ENCODE data around the gene CD247.

The CD247 gene

GRCh38 chr1:167499664-167500101, 18.6 kb downstream of the CD247 start:
- no peak for TF ChIP-seq CTCF (IDR thresholded peaks at IDR 0.05; ENCODE audit: borderline replicate concordance, control extremely low read depth, extremely low read depth, insufficient read depth, missing control alignments)
- in situ Hi-C loops (cut with MboI; ENCODE audit: low sequenced_read_pairs, unreplicated experiment), result no loop called here
- peak; percentile 74 for DNase-seq (ENCODE audit: low spot score)

GRCh38 chr1:167499106-167499505, 19.2 kb downstream of the CD247 start:
- TF ChIP-seq CTCF (IDR thresholded peaks at IDR 0.05; ENCODE audit: borderline replicate concordance, control extremely low read depth, extremely low read depth, insufficient read depth, missing control alignments), result no peak
- in situ Hi-C loops (cut with MboI; ENCODE audit: low sequenced_read_pairs, unreplicated experiment), result no loop called here
- no peak for DNase-seq (ENCODE audit: low spot score)

GRCh38 chr1:167496797-167497619, 21.3 kb downstream of the CD247 start:
- no peak for DNase-seq (ENCODE audit: low spot score)

GRCh38 chr1:167493372-167493771, 25.0 kb downstream of the CD247 start:
- DNase-seq (ENCODE audit: low spot score), result no peak
- in situ Hi-C loops (cut with MboI; ENCODE audit: low sequenced_read_pairs, unreplicated experiment), result no loop called here
- TF ChIP-seq CTCF (IDR thresholded peaks at IDR 0.05; ENCODE audit: borderline replicate concordance, control extremely low read depth, extremely low read depth, insufficient read depth, missing control alignments), result no peak

More at GRCh38 chr1:167496797-167497619, 21.3 kb downstream of the CD247 start:
- no peak for TF ChIP-seq CTCF (IDR thresholded peaks at IDR 0.05; ENCODE audit: borderline replicate concordance, control extremely low read depth, extremely low read depth, insufficient read depth, missing control alignments)
- in situ Hi-C loops (cut with MboI; ENCODE audit: low sequenced_read_pairs, unreplicated experiment), result no loop called here

- TF ChIP-seq CTCF (IDR thresholded peaks at IDR 0.05; ENCODE audit: borderline replicate concordance, control extremely low read depth, extremely low read depth, insufficient read depth, missing control alignments), result no peak
- in situ Hi-C loops (cut with MboI; ENCODE audit: low sequenced_read_pairs, unreplicated experiment), result no loop called here
- no peak for DNase-seq (ENCODE audit: low spot score)
These were observed 25.8 kb downstream of the CD247 start for GRCh38 chr1:167492481-167492910.

GRCh38 chr1:167491586-167492461, 26.5 kb downstream of the CD247 start:
- TF ChIP-seq CTCF (IDR thresholded peaks at IDR 0.05; ENCODE audit: borderline replicate concordance, control extremely low read depth, extremely low read depth, insufficient read depth, missing control alignments), result no peak
- no peak for DNase-seq (ENCODE audit: low spot score)
- in situ Hi-C loops (cut with MboI; ENCODE audit: low sequenced_read_pairs, unreplicated experiment), result no loop called here
